HG02678 (cell line): Measurements from ENCODE around the gene AGXT2.
A peak's percentile ranks its signal among the peaks of the same experiment; 100 is the strongest.

ENCODE experiments used
- ATAC-seq: cut with Tn5 transposase; IDR thresholded peaks from one replicate; pipeline ENCODE4 v1.9.1; 2021; ENCODE audit warnings: mild to moderate bottlenecking, moderate library complexity; ENCODE audit not compliant: unreplicated experiment

AGXT2 gene

GRCh38 chr5:35016174-35017051 is 31.3 kb downstream of the AGXT2 start:
- ATAC-seq, result peak; percentile 92

- ATAC-seq, result no peak
These were observed 32.7 kb downstream of the AGXT2 start for GRCh38 chr5:35015063-35015462.

GRCh38 chr5:35012796-35013195 is 35.0 kb downstream of the AGXT2 start:
- ATAC-seq, result no peak

GRCh38 chr5:35012365-35012764 is 35.4 kb downstream of the AGXT2 start:
- no peak for ATAC-seq

- ATAC-seq, result no peak
These were observed 37.1 kb downstream of the AGXT2 start for GRCh38 chr5:35010676-35011075.

- ATAC-seq, result no peak
These were observed 38.1 kb downstream of the AGXT2 start for GRCh38 chr5:35009657-35010056.

- no peak for ATAC-seq
These were observed 38.7 kb downstream of the AGXT2 start for GRCh38 chr5:35009019-35009418.

- no peak for ATAC-seq
These were observed 43.0 kb downstream of the AGXT2 start for GRCh38 chr5:35004771-35005170.

GRCh38 chr5:35004200-35004599 is 43.5 kb downstream of the AGXT2 start:
- no peak for ATAC-seq

- peak; percentile 80 for ATAC-seq
These were observed 44.5 kb downstream of the AGXT2 start for GRCh38 chr5:35003018-35003957.

- ATAC-seq, result no peak
These were observed 45.3 kb downstream of the AGXT2 start for GRCh38 chr5:35002459-35002858.

GRCh38 chr5:35001842-35002241 is 45.9 kb downstream of the AGXT2 start:
- ATAC-seq, result no peak

- ATAC-seq, result no peak
These were observed 49.5 kb downstream of the AGXT2 start for GRCh38 chr5:34998058-34998789.

GRCh38 chr5:34996261-34996660 is 51.5 kb downstream of the AGXT2 start:
- ATAC-seq, result no peak

GRCh38 chr5:34993951-34994350 is 53.8 kb downstream of the AGXT2 start:
- ATAC-seq, result no peak

GRCh38 chr5:34991486-34992238 is 56.1 kb downstream of the AGXT2 start:
- no peak for ATAC-seq

- no peak for ATAC-seq
These were observed 60.8 kb downstream of the AGXT2 start for GRCh38 chr5:34986965-34987364.

- ATAC-seq, result no peak
These were observed 64.9 kb downstream of the AGXT2 start for GRCh38 chr5:34982823-34983222.

- peak; percentile 54 for ATAC-seq
These were observed 69.1 kb downstream of the AGXT2 start for GRCh38 chr5:34978681-34979080.

- ATAC-seq, result peak; percentile 91
These were observed 69.7 kb downstream of the AGXT2 start for GRCh38 chr5:34977934-34978613.
